NCI-H2227 treated with DMSO at 0.1 percent for 48 hours (cell line): Measurements from ENCODE around the gene POM121C.
"Not testable (repeated sequence)": the region's sequence is repeated elsewhere in the genome, so short reads cannot be mapped to it uniquely, and the experiment has no call there.

Source experiments
- DNase-seq: peaks from one replicate; lab custom pipeline; 2025; lab: John Stamatoyannopoulos, UW

POM121C gene

GRCh38 chr7:75393194-75393593 lies 92.9 kb downstream of the POM121C start:
- DNase-seq, result not testable (repeated sequence)

GRCh38 chr7:75374519-75375317 lies 111.4 kb downstream of the POM121C start:
- DNase-seq, result not testable (repeated sequence)

DNA sequence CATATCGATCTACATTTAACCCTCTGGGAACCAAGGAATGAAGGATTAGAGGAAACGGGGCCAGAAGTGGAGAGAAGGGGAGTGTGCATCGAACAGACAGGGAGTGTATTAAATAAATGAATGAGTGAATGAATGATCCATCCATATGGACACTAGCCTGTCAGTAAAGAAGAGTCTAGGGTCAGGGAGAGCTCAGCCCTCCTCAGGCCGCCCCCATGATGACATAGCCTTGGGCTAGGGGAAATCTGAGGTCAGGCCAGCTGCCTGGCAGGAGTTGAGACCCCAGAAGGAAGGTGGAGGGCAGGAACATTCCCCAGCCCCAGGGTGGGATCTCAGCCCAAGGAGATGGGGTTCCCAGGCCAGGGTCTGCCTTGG lies 112.0 kb downstream of the POM121C start:
- not testable (repeated sequence) for DNase-seq

GRCh38 chr7:75367313-75367712 lies 118.8 kb downstream of the POM121C start:
- DNase-seq, result not testable (repeated sequence)
